GM12872 (cell line): ENCODE data around the gene PYY.

Source experiments
- CTCF ChIP-seq: IDR thresholded peaks from 3 replicates; pipeline ENCODE4 v1.5.1; 2011; ENCODE audit warnings: low read depth, mild to moderate bottlenecking, low read length, moderate library complexity; ENCODE audit not compliant: insufficient read depth

The PYY gene

GRCh38 chr17:43924558-43924957 lies 29.2 kb downstream of the PYY start:
- no peak for TF ChIP-seq CTCF

- TF ChIP-seq CTCF: no peak
These were observed 33.1 kb downstream of the PYY start for GRCh38 chr17:43920500-43921095.

- TF ChIP-seq CTCF: no peak
These were observed 35.7 kb downstream of the PYY start for GRCh38 chr17:43918026-43918389.

DNA sequence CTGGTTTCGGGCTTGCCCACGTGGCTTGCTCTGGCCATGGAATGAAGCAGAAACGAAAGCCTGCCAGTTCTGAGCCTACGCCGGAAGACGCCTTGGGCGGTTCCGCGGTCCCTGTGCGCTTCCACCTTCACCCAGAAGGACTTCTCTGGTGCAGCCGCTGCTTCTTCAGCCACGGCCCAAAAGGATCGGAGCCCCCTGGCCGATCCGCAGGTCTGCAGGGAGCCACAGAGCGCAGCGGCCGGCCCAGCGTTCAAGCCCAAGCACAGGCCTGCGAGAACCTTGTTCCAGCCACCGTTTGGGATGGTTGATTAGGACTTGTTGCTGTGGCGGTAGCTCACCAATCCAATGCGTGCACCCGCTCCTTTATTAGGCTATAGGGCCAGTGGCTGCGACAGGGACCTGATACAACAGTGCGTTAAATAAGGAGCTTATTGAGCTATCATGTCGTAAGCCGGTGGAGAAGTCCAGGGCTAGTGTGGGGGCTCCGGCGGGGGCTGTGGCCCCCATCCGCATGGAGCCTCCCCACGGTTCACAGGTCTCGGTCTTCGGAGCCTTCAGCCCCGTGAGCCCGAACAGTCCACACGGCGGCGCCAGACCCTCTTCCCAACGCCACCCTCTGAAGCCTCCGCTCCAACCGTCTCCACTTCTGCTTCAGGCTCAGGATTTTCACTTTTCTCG lies 36.3 kb downstream of the PYY start:
- peak; percentile 83 for TF ChIP-seq CTCF

- no peak for TF ChIP-seq CTCF
These were observed 36.8 kb downstream of the PYY start for GRCh38 chr17:43917016-43917347.

GRCh38 chr17:43916385-43916784 lies 37.4 kb downstream of the PYY start:
- no peak for TF ChIP-seq CTCF

DNA sequence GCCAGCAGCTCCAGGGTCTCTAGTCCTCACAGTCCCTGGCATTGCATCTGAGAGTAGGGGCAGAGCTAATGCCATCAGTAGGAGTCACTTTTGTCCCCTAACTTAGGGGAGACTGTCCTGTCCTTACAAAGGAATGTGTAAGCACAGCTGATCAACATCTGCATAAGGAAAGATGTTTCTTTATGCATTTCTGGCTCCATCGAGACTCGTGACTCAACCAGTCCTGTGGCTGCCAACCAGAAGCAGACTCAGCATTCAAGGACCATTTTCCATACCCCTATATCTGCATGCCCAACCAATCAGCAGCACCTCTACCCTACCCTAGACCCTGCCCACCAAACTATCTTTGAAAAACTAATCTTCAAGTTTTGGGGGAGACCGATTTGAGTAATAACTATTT lies 38.2 kb downstream of the PYY start:
- TF ChIP-seq CTCF: no peak
